Mucosa of descending colon (tissue), 3 donors: Measurements from ENCODE around the gene EHMT2. TPM values are rescaled to one million over a fixed set of nuclear protein-coding genes. Genes with fewer than 3 reads are reported as not detected.
A peak's percentile ranks its signal among the peaks of the same experiment; 100 is the strongest.

Source experiments
- ATAC-seq: fragments of 200-7000 bp; cut with Tn5 transposase; one replicate; pipeline ENCODE4 v1.9.1; 2020; ENCODE audit warnings: mild to moderate bottlenecking, moderate library complexity
- DNase-seq, 3 donors: peaks; one replicate each; pipeline ENCODE4 v3.0.0-alpha.2; 2020
- H3K36me3 ChIP-seq: fragments of 200-600 bp; one replicate; pipeline ENCODE4 v1.8.0; 2021; ENCODE audit warnings: low read depth, mild to moderate bottlenecking
- H3K4me1 ChIP-seq: fragments of 200-600 bp; one replicate; pipeline ENCODE4 v1.8.0; 2021; ENCODE audit warnings: low read depth, mild to moderate bottlenecking
- H3K4me3 ChIP-seq: fragments of 200-600 bp; one replicate; pipeline ENCODE4 v1.8.0; 2021; ENCODE audit warnings: mild to moderate bottlenecking
- H3K9me3 ChIP-seq: fragments of 200-600 bp; one replicate; pipeline ENCODE4 v1.8.0; 2021; ENCODE audit warnings: mild to moderate bottlenecking
- CTCF ChIP-seq: fragments of 200-600 bp; IDR thresholded peaks from one replicate; pipeline ENCODE4 v1.8.0; 2022; ENCODE audit warnings: antibody characterized with exemption, mild to moderate bottlenecking
- intact Hi-C, 2 donors: fragments of 100-400 bp; cut with DNase I in 1 of 2; cut with micrococcal nuclease in 1 of 2; formaldehyde crosslinking; loops; one replicate each; pipeline versions ENCODE4 v1.11.0 to v1.11.1; 2022; cut with DNase I, micrococcal nuclease
- total RNA-seq, 3 donors: library from RNA; stranded (reverse); fragmentation: NEBNext Ultra II Directional in 2 of 3; extraction: Animal tissue kit (Norgen Biotek cat#: 25700) in 2 of 3; gene quantifications; one replicate each; pipeline versions ENCODE4 v1.2.1 to v1.2.4, GENCODE V29; 2021 to 2023
- donor health status: DM: no; HTN: no; CAD: no; lungs with moderate emphysema.
- donor health status: DM: no; HTN: no; CAD: no.
- donor health status: DM: no; HTN: yes; CAD: no.

Gene EHMT2
- total RNA-seq, 3 donors from 2014 or later: 29.6 to 50.1 (median 36.4) TPM

DNA sequence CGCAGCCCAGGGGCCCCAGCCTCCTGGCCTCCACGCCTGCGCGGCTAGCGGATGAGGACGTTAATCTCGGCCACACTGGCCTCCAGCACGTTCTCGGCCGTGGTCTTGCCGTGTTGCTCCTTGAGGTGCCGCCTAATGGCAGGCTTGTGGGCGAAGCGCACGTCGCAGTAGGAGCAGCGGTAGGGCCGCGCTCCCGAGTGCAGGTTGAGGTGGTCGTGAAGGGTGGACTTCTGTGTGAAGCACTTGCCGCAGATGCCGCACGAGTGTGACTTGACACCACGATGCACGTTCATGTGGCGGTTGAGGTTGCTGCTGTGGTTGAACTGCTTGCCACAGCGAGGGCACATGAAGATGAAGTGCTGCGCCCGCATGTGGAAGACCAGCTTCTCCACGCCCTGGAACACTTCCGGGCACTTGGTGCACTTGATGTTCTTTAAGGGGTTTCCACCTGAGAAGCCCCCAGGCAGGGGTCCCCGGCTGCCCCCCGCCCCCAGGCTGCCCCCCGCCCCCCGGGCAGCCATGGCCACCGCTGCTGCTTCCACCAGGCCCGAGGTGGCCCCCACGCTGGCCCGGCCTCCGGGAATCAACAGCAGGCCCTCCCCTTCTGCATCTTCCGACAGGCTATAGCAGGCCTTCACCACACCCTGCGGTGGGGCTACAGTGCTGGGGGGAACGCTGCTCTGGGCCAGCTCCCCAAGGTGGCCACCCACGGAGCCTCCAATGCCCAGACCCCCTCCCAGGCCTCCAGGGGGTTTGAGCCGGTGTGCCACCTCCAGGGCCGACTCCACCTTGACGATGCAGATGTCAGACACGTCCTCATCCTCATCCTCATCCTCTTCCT, 2.6 kb upstream of the EHMT2 start:
- no peak for TF ChIP-seq CTCF
- intact Hi-C loops: loop anchor here in 1 of 2 donors (10.0 kb wide), 1 partner anchor 55 kb away; the partner anchor contains the start of genes NELFE and SKIC2

GRCh38 chr6:31899215-31899614, 1.7 kb upstream of the EHMT2 start:
- no peaks in the 10 kb centered on the region for H3K9me3 ChIP-seq
- DNase-seq (no peak), ATAC-seq (no peak)
- intact Hi-C loops: no loop called here
- H3K4me3 ChIP-seq: no peak overlapping the region
- peaks cover 29% of the 10 kb centered on the region for H3K4me1 ChIP-seq
- peaks cover 3% of the 10 kb centered on the region for H3K36me3 ChIP-seq
- TF ChIP-seq CTCF: no peak

More for the DNA sequence above, 2.6 kb upstream of the EHMT2 start:
- Histone ChIP-seq H3K4me3 (no peak overlapping the region), H3K36me3 (peaks cover 3% of the 10 kb centered on the region), H3K4me1 (peaks cover 29% of the 10 kb centered on the region), H3K9me3 (no peaks in the 10 kb centered on the region)
- ATAC-seq (no peak), DNase-seq (no peak)

DNA sequence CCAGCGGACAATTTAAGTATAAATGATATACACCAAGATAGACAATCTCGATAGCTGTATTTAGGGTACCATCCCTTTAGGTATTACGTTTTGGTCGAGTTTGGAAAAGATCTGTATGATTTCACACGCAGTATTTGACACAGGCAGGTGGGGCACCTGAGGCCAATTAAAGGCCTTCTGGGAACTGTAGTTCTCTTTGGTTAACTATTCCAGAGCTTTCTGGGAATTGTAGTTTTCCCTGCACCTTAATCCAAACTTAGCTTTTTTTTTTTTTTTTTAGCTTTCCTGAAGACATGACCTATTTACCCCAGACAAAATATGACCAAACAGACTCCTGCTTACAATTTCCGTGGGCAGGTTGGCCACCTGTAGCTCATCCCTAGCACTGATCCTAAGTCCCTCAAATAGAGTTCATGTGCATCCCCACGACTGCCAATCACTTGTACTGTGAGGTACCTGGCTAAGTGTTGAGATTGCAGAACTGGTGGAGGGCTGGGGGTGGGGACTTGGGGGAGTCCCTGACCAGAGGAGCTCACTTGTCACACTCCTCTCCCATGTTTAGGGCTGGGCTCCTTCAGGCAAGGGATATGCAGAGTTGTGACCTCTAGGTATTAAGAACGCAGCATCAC, 999 bp upstream of the EHMT2 start:
- Histone ChIP-seq H3K36me3 (peaks cover 3% of the 10 kb centered on the region), H3K4me1 (peaks cover 29% of the 10 kb centered on the region), H3K9me3 (no peaks in the 10 kb centered on the region), H3K4me3 (peak overlapping the region; percentile 84)
- DNase-seq: peak in 1 of 3 donors; percentile 67
- peak; percentile 49 for ATAC-seq
- intact Hi-C loops: no loop called here
- no peak for TF ChIP-seq CTCF

GRCh38 chr6:31896856-31897611, 464 bp downstream of the EHMT2 start:
- peak in 1 of 3 donors; percentile 51 for DNase-seq
- peaks cover 21% of the 10 kb centered on the region for H3K4me1 ChIP-seq
- no peak for TF ChIP-seq CTCF
- peak overlapping the region; percentile 84 for H3K4me3 ChIP-seq
- H3K36me3 ChIP-seq: peaks cover 3% of the 10 kb centered on the region
- ATAC-seq: no peak
- H3K9me3 ChIP-seq: no peaks in the 10 kb centered on the region
- intact Hi-C loops: no loop called here

- Histone ChIP-seq H3K36me3 (peaks cover 3% of the 10 kb centered on the region), H3K4me3 (no peak overlapping the region), H3K9me3 (no peaks in the 10 kb centered on the region), H3K4me1 (peaks cover 21% of the 10 kb centered on the region)
- no peak for ATAC-seq
- no peak for DNase-seq
- no peak for TF ChIP-seq CTCF
- intact Hi-C loops: no loop called here
Measured at GRCh38 chr6:31896493-31896855, 1.0 kb downstream of the EHMT2 start.
